MM.1S (cell line): Measurements from ENCODE around the gene IL17D.

Experiments used
- DNase-seq: peaks from one replicate; pipeline ENCODE4 v3.0.0-alpha.2; 2015
- H2AFZ ChIP-seq: fragments of 300-600 bp; sonication (generic); 2 replicates; pipeline ENCODE4 v1.6.0; 2016; ENCODE audit warnings: antibody characterized with exemption, low read length
- H3F3A ChIP-seq: fragments of 300-600 bp; sonication (generic); 2 replicates; pipeline ENCODE4 v1.6.1; 2016; ENCODE audit warnings: mild to moderate bottlenecking, antibody characterized with exemption, low read length, moderate library complexity, mixed read lengths; ENCODE audit not compliant: insufficient read depth
- H3K27ac ChIP-seq: fragments of 300-600 bp; sonication (generic); 2 replicates; pipeline ENCODE4 v1.5.1; 2016; ENCODE audit warnings: mild to moderate bottlenecking, low read length
- H3K27me3 ChIP-seq: fragments of 300-600 bp; sonication (generic); replicated peaks from 2 replicates; pipeline ENCODE4 v1.6.0; 2016; ENCODE audit warnings: low read length; ENCODE audit not compliant: insufficient read depth
- H3K36me3 ChIP-seq: fragments of 300-600 bp; sonication (generic); replicated peaks from 2 replicates; pipeline ENCODE4 v1.6.1; 2016; ENCODE audit warnings: mild to moderate bottlenecking, low read length, mixed read lengths; ENCODE audit not compliant: insufficient read depth
- H3K4me1 ChIP-seq: fragments of 300-600 bp; sonication (generic); 2 replicates; pipeline ENCODE4 v1.6.1; 2016; ENCODE audit warnings: low read length, mixed read lengths
- H3K4me2 ChIP-seq: fragments of 300-600 bp; sonication (generic); 2 replicates; pipeline ENCODE4 v1.6.0; 2016; ENCODE audit warnings: low read depth, low read length
- H3K4me3 ChIP-seq: fragments of 300-600 bp; sonication (generic); 2 replicates; pipeline ENCODE4 v1.5.1; 2016; ENCODE audit warnings: low read length, mixed read lengths
- H3K79me2 ChIP-seq: fragments of 300-600 bp; sonication (generic); 2 replicates; pipeline ENCODE4 v1.6.1; 2016; ENCODE audit warnings: mixed run types, low read length, mixed read lengths
- H3K9ac ChIP-seq: fragments of 300-600 bp; sonication (generic); 2 replicates; pipeline ENCODE4 v1.6.1; 2016; ENCODE audit warnings: low read length, mixed read lengths
- H3K9me2 ChIP-seq: fragments of 300-600 bp; sonication (generic); replicated peaks from 2 replicates; pipeline ENCODE4 v1.6.1; 2016; ENCODE audit warnings: mild to moderate bottlenecking, low read length, mixed read lengths; ENCODE audit not compliant: insufficient read depth
- H3K9me3 ChIP-seq: fragments of 300-600 bp; sonication (generic); replicated peaks from 2 replicates; pipeline ENCODE4 v1.6.1; 2016; ENCODE audit warnings: mild to moderate bottlenecking, low read length, mixed read lengths; ENCODE audit not compliant: insufficient read depth
- H4K20me1 ChIP-seq: fragments of 300-600 bp; sonication (generic); 2 replicates; pipeline ENCODE4 v1.6.1; 2016; ENCODE audit warnings: mild to moderate bottlenecking, low read length, moderate library complexity, mixed read lengths; ENCODE audit not compliant: insufficient read depth
- CTCF ChIP-seq: fragments of 300-600 bp; sonication (generic); IDR thresholded peaks from 2 replicates; pipeline ENCODE4 v1.5.1; 2016; ENCODE audit warnings: antibody characterized with exemption, low read length, mixed read lengths
- EZH2 ChIP-seq: fragments of 300-600 bp; sonication (generic); optimal IDR thresholded peaks from 2 replicates; pipeline ENCODE3; 2017; ENCODE audit warnings: low read depth, mild to moderate bottlenecking, antibody characterized with exemption, low read length, mixed read lengths
- EZH2phosphoT487 ChIP-seq: fragments of 300-600 bp; sonication (generic); IDR thresholded peaks from 2 replicates; pipeline ENCODE4 v1.6.1; 2018; ENCODE audit warnings: antibody characterized with exemption, low read length

The IL17D gene

GRCh38 chr13:20713751-20714150 lies 10.3 kb downstream of the IL17D start:
- no peaks in the 10 kb centered on the region for H3K9me2 ChIP-seq
- H3K4me2 ChIP-seq: no peak overlapping the region
- no peaks in the 10 kb centered on the region for H3K9me3 ChIP-seq
- no peaks in the 10 kb centered on the region for H3K27me3 ChIP-seq
- H2AFZ ChIP-seq: no peak overlapping the region
- no peaks in the 10 kb centered on the region for H3F3A ChIP-seq
- H3K36me3 ChIP-seq: no peaks in the 10 kb centered on the region
- TF ChIP-seq EZH2 (no peak), CTCF (no peak), EZH2phosphoT487 (no peak)
- no peak overlapping the region for H3K27ac ChIP-seq
- H3K4me1 ChIP-seq: no peaks in the 10 kb centered on the region
- H3K9ac ChIP-seq: no peak overlapping the region
- H3K4me3 ChIP-seq: no peak overlapping the region
- H3K79me2 ChIP-seq: no peaks in the 10 kb centered on the region
- no peaks in the 10 kb centered on the region for H4K20me1 ChIP-seq
- no peak for DNase-seq

DNA sequence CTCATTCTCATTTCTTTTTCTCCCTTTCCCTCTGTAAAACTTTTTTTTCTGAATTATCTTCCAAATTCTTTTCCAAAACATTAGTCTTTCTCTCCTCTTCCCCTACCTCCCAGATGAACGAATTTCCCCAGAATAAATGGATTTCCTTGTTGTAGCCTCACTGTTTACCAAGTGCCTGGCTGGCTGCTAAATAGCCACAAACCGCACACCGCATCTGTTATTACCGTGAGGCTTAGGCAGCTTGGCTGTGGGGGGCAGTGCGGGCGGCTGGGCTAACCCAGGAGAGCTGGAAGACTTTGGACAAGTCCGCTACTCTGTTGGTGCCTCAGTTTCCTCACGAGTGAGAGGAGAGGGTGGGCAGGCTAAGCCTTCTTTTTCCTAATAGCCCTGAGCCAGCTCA lies 10.7 kb downstream of the IL17D start:
- Histone ChIP-seq H3K9me2 (no peaks in the 10 kb centered on the region), H3K27ac (no peak overlapping the region), H3K4me3 (no peak overlapping the region), H4K20me1 (no peaks in the 10 kb centered on the region), H3K4me1 (no peaks in the 10 kb centered on the region), H3K9me3 (no peaks in the 10 kb centered on the region), H3F3A (no peaks in the 10 kb centered on the region), H3K4me2 (no peak overlapping the region), H3K9ac (no peak overlapping the region), H3K27me3 (no peaks in the 10 kb centered on the region), H2AFZ (no peak overlapping the region), H3K36me3 (no peaks in the 10 kb centered on the region), H3K79me2 (no peaks in the 10 kb centered on the region)
- no peak for DNase-seq
- no peak for TF ChIP-seq CTCF
- TF ChIP-seq EZH2phosphoT487: no peak
- no peak for TF ChIP-seq EZH2

DNA sequence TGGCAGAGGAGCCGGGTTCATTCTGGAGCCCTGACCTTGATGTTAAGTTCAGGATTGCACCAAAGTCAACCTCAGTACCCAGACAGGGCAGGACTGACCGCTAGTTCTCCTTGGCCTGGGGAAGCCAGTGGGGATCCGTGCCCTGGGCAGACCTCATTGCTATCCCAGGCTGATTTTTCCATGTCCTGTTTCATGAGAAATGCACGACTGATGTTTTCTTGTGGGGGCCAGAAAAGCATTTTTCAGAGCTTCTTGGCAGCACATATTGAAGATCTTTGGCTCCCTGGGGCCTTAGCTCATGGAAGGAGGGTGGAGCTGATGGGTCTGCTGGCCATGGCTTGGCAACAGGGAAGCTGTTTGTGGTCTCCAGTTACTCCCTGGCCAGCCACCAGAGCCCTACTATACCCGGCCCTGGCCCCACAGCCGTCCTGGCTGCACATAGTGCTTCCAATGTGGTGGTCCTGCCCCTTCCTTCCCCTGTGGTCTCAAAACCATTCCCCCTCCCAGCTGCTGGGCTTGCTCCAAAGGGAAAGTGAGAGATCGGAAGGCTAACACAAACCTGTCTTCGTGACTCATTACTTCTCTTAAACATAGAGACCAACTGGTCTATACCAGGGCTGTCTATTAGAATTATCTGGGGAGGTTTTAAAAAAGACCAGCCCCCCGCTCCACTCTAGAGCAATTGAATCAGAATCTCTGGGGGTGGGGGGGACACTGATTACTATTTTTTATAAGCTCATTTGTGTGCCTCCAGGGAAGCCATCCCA lies 11.2 kb downstream of the IL17D start:
- no peaks in the 10 kb centered on the region for H3K36me3 ChIP-seq
- TF ChIP-seq EZH2 (no peak), CTCF (no peak), EZH2phosphoT487 (no peak)
- no peak overlapping the region for H3K9ac ChIP-seq
- no peak for DNase-seq
- no peaks in the 10 kb centered on the region for H3K9me3 ChIP-seq
- no peak overlapping the region for H3K4me2 ChIP-seq
- H2AFZ ChIP-seq: no peak overlapping the region
- no peaks in the 10 kb centered on the region for H3K4me1 ChIP-seq
- H3K27ac ChIP-seq: no peak overlapping the region
- no peaks in the 10 kb centered on the region for H3K79me2 ChIP-seq
- H3K4me3 ChIP-seq: no peak overlapping the region
- no peaks in the 10 kb centered on the region for H3K27me3 ChIP-seq
- no peaks in the 10 kb centered on the region for H3K9me2 ChIP-seq
- no peaks in the 10 kb centered on the region for H3F3A ChIP-seq
- H4K20me1 ChIP-seq: no peaks in the 10 kb centered on the region
